VCaP (cell line): ENCODE results near the gene ALDH16A1.

ENCODE experiments used
- H3K27ac ChIP-seq: fragments of 450-650 bp; 2 replicates; pipeline ENCODE4 v1.5.1; 2017
- CTCF ChIP-seq: fragments of 450-650 bp; conservative IDR thresholded peaks from 2 replicates; pipeline ENCODE4 v1.5.1; 2017; ENCODE audit warnings: mild to moderate bottlenecking, moderate library complexity

ALDH16A1 gene

GRCh38 chr19:49453013-49453756 is at the start of gene ALDH16A1:
Gene ALDH16A1 (plus strand): TSS chr19:49453225. CDS start chr19:49453332, 107 bp downstream.
- no peak for TF ChIP-seq CTCF
- H3K27ac ChIP-seq = peak within 1 kb of the TSS; percentile 91

GRCh38 chr19:49403404-49404187 is 49.4 kb upstream of the ALDH16A1 start:
- no peak for TF ChIP-seq CTCF
- no peak overlapping the region for H3K27ac ChIP-seq

DNA sequence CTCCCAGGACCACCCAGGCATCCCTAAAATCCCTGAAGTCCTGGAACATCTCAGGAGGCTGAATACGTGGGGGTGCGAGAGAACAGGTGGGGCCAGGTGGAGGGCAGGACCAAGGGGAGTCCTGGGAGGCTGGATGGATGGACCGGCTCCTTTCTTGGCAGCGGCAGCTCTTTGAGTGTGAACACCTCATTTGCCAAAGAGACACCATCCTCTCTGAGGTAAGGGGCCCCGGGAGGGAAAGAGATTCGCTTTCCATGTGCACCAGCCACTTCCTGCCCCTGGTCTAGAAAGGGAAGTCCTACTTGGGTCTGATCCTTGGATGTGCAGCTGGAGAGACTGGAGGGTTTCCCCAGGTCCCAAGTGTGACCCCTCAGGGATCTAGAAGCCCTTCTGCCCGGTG is 45.9 kb upstream of the ALDH16A1 start:
- H3K27ac ChIP-seq = no peak overlapping the region
- TF ChIP-seq CTCF = no peak

DNA sequence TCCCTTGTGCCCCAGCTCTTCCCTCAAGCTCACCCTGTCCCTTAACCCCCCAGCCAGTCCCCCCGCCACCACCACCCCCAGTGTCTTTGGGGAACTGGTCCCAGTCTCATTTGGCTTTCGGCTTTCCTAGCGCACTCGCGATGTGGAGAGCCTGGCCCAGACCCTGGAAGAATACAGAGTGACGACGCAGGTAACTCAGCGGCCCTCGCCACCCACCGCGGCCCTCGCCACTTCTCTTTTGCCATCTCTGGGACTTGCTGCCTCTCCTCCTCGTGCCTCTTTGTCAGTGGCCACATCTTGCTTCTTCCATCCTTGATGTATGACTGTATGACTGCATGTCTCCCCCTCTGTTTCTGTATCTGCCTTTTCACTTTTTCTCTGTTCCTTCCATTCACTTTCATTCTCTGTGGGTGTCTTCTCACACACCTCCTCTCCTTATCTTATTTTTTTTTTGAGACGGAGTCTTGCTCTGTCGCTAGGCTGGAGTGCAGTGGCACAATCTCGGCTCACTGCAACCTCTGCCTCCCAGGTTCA is 45.5 kb upstream of the ALDH16A1 start:
- H3K27ac ChIP-seq = no peak overlapping the region
- TF ChIP-seq CTCF = no peak

GRCh38 chr19:49408816-49409440 is 44.1 kb upstream of the ALDH16A1 start:
- TF ChIP-seq CTCF = no peak
- H3K27ac ChIP-seq = no peak overlapping the region

GRCh38 chr19:49409441-49410029 is 43.5 kb upstream of the ALDH16A1 start:
- H3K27ac ChIP-seq = no peak overlapping the region
- no peak for TF ChIP-seq CTCF
